Effector memory CD8-positive, alpha-beta T cell (primary cell): ENCODE data around the gene DCAF11.

Experiments
- ATAC-seq: fragments of 150-1000 bp; cut with Tn5 transposase; replicated peaks from 2 replicates; pipeline ENCODE4 v1.10.0; 2021; ENCODE audit warnings: mild to moderate bottlenecking, moderate library complexity
- DNase-seq, 3 experiments: peaks; one replicate each; pipeline ENCODE4 v3.0.0; 2021
- H3K27ac Mint-ChIP-seq, 2 donors: one replicate each; pipeline ENCODE4 v1.8.0; 2022; ENCODE audit warnings: mild to moderate bottlenecking in 2 of 2, mixed read lengths in 2 of 2, moderate library complexity in 2 of 2
- H3K27me3 Mint-ChIP-seq, 2 donors: one replicate each; pipeline ENCODE4 v1.8.0; 2022; ENCODE audit warnings: mixed read lengths in 2 of 2
- H3K36me3 Mint-ChIP-seq: one replicate; pipeline ENCODE4 v1.8.0; 2022; ENCODE audit warnings: mild to moderate bottlenecking, moderate library complexity, mixed read lengths; ENCODE audit not compliant: insufficient read depth
- H3K4me1 Mint-ChIP-seq, 2 donors: one replicate each; pipeline ENCODE4 v1.8.0; 2022; ENCODE audit warnings: low read depth in 2 of 2, mixed read lengths in 2 of 2
- H3K4me3 Mint-ChIP-seq, 2 donors: one replicate each; pipeline ENCODE4 v1.8.0; 2022; ENCODE audit warnings: mild to moderate bottlenecking in 2 of 2, mixed read lengths in 2 of 2, moderate library complexity in 2 of 2
- H3K9me3 Mint-ChIP-seq, 2 donors: one replicate each; pipeline ENCODE4 v1.8.0; 2022; ENCODE audit warnings: mixed read lengths in 2 of 2

The DCAF11 gene

DNA sequence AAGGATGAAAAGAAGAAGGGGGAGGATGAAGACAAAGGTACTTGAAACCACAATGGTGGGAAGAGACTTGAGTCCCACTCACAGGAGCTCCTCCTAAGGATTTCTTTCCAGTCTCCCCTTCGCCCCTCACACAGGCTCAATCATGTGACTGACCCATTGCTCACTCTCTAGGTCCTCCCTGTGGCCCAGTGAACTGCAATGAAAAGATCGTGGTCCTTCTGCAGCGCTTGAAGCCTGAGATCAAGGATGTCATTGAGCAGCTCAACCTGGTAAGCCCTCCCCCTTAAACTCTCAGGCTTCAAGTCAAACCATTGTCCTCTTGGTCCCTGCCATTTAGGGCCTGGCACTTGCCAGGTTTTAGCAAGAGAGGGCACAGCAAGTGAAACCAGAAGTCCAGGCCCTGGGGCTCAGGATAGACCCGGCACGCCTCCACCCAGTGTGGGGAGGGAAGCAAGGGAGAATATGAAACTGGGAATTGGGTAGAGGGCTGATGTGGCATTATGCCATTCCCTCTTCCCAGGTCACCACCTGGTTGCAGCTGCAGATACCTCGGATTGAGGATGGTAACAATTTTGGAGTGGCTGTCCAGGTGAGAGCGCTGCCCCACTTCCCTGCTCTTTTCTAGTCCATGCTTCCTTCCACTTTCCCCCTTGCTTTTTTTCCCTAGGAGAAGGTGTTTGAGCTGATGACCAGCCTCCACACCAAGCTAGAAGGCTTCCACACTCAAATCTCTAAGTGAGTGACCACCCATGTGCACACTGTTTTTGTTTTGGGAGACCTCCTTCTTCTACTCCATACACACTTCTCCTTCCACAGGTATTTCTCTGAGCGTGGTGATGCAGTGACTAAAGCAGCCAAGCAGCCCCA, 23.2 kb downstream of the DCAF11 start:
- no peak for DNase-seq
- Mint-ChIP-seq H3K9me3 (no peaks in the 10 kb centered on the region), H3K27ac (peak overlapping the region in 1 of 2 donors; percentile 87), H3K4me3 (peak overlapping the region; percentile 84 to 96), H3K27me3 (no peaks in the 10 kb centered on the region), H3K4me1 (peaks cover 36 to 44% of the 10 kb centered on the region in 2 donors), H3K36me3 (peaks cover 45% of the 10 kb centered on the region)
- ATAC-seq = no peak

GRCh38 chr14:24138396-24139271, 24.1 kb downstream of the DCAF11 start:
- Mint-ChIP-seq H3K27ac (peak overlapping the region in 1 of 2 donors; percentile 69), H3K4me1 (peaks cover 36 to 46% of the 10 kb centered on the region in 2 donors), H3K27me3 (no peaks in the 10 kb centered on the region), H3K36me3 (peaks cover 48% of the 10 kb centered on the region), H3K9me3 (no peaks in the 10 kb centered on the region), H3K4me3 (peak overlapping the region; percentile 78 to 80)
- DNase-seq (no peak), ATAC-seq (no peak)

- peaks cover 48% of the 10 kb centered on the region for H3K36me3 Mint-ChIP-seq
- H3K4me3 Mint-ChIP-seq = peak overlapping the region; percentile 78 to 80
- H3K9me3 Mint-ChIP-seq = no peaks in the 10 kb centered on the region
- ATAC-seq (no peak), DNase-seq (no peak)
- no peaks in the 10 kb centered on the region for H3K27me3 Mint-ChIP-seq
- H3K27ac Mint-ChIP-seq = peak overlapping the region in 1 of 2 donors; percentile 69
- H3K4me1 Mint-ChIP-seq = peaks cover 41 to 49% of the 10 kb centered on the region in 2 donors
Measured at GRCh38 chr14:24139272-24139934, 24.8 kb downstream of the DCAF11 start.

- Mint-ChIP-seq H3K27ac (peak within 1 kb of the TSS; percentile 73 to 81), H3K4me3 (peak within 1 kb of the TSS; percentile 78 to 80), H3K27me3 (no peaks in the 10 kb centered on the region), H3K36me3 (peaks cover 52% of the 10 kb centered on the region), H3K9me3 (no peaks in the 10 kb centered on the region), H3K4me1 (peaks cover 47 to 53% of the 10 kb centered on the region in 2 donors)
- peak; percentile 86 for ATAC-seq
- DNase-seq = peak; percentile 98 to 99 (median 99)
Measured at GRCh38 chr14:24141097-24141880, 26.7 kb downstream of the DCAF11 start, which contains the start of gene EMC9. Gene EMC9, minus strand, starts transcription at chr14:24141591. Its CDS starts 287 bp downstream, at chr14:24141304.

DNA sequence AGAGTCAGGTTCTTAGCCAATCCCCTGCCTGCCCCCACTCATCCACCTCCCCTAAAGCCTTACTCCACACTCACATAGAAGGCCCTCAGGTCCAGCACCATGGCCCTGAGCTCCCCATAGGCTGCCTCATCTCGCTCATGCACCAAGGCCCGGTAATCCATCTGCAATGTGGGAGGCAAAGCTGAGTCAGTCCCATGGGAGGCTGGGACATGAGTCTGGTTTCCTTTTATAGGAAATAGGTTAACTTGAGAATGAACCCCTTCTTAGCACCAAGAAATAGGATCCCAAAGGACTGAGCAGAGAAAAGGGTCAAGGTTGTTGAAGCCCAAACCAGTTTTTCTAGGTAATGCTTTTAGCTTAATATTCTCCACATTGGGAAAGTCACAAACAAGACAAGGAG, 28.9 kb downstream of the DCAF11 start:
- DNase-seq = no peak
- Mint-ChIP-seq H3K4me3 (peak overlapping the region in 1 of 2 donors; percentile 10), H3K36me3 (peaks cover 34% of the 10 kb centered on the region), H3K27ac (no peak overlapping the region), H3K27me3 (no peaks in the 10 kb centered on the region), H3K9me3 (no peaks in the 10 kb centered on the region), H3K4me1 (peaks cover 45 to 47% of the 10 kb centered on the region in 2 donors)
- ATAC-seq = no peak

DNA sequence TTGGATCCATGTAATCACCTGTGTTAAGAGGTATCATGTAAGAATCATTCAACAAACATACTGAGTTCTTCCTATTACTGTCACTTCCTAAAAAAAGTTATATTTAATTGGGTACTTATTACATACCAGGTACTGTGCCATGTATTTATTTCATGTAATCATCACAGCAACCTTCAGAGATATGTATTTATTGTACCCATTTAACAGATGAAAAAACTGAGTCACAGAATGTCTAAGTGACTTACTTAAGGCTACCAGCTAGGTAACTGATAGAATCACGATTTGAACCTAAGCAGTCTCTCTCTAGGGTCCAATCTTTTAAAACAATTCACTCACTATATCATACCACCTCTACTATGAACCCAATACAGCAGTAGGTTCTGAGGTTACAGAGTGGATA, 29.9 kb downstream of the DCAF11 start:
- ATAC-seq (no peak), DNase-seq (no peak)
- Mint-ChIP-seq H3K4me3 (no peak overlapping the region), H3K27ac (peak overlapping the region in 1 of 2 donors; percentile 46), H3K36me3 (peaks cover 31% of the 10 kb centered on the region), H3K4me1 (peaks cover 42 to 48% of the 10 kb centered on the region in 2 donors), H3K9me3 (no peaks in the 10 kb centered on the region), H3K27me3 (no peaks in the 10 kb centered on the region)

- no peak for DNase-seq
- peaks cover 32% of the 10 kb centered on the region for H3K36me3 Mint-ChIP-seq
- H3K9me3 Mint-ChIP-seq = no peaks in the 10 kb centered on the region
- H3K27me3 Mint-ChIP-seq = no peaks in the 10 kb centered on the region
- peak overlapping the region in 1 of 2 donors; percentile 95 for H3K27ac Mint-ChIP-seq
- H3K4me3 Mint-ChIP-seq = peak overlapping the region; percentile 97 to 98
- H3K4me1 Mint-ChIP-seq = peaks cover 43 to 46% of the 10 kb centered on the region in 2 donors
- ATAC-seq = no peak
Measured at GRCh38 chr14:24145219-24145618, 30.6 kb downstream of the DCAF11 start.

DNA sequence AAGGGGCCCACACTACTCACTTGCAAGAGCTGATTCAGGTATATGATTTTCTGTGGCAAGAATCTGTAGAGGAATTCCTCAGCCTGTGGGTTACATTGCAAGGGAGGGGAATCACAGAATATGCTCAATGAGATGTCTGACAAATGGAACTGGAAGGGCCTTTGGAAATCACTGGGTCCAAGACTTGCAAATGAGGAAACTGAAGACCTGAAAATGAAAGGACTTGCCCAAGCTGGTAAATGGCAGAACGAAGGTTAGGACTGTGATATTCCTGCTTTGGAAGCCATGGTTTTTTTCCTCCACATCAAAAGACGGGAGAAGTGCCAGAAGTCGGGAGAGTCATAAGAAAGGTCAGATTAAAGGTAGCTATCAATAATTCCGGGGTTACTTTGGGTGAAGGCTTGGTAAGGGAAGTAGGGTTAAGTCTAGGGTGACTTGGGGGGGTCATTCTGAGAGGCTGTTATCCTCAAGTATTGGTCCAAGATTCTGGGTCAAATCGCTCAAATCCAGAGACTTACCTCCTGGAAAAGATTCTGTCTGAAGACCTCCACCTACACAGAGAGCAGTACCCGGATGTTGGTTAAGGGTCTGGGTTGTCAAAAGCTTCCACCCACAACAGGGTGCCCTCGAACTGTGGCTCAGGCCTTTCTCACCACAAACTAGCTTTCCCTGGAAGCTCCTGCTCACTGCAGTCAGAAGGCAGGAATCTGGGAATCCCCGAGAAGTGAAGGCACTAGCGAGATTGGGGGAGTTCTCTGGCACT, 31.3 kb downstream of the DCAF11 start:
- Mint-ChIP-seq H3K4me1 (peaks cover 41 to 43% of the 10 kb centered on the region in 2 donors), H3K27ac (peak overlapping the region; percentile 89 to 95), H3K36me3 (peaks cover 32% of the 10 kb centered on the region), H3K9me3 (no peaks in the 10 kb centered on the region), H3K27me3 (no peaks in the 10 kb centered on the region), H3K4me3 (peak overlapping the region; percentile 97 to 98)
- DNase-seq = no peak
- ATAC-seq = no peak

DNA sequence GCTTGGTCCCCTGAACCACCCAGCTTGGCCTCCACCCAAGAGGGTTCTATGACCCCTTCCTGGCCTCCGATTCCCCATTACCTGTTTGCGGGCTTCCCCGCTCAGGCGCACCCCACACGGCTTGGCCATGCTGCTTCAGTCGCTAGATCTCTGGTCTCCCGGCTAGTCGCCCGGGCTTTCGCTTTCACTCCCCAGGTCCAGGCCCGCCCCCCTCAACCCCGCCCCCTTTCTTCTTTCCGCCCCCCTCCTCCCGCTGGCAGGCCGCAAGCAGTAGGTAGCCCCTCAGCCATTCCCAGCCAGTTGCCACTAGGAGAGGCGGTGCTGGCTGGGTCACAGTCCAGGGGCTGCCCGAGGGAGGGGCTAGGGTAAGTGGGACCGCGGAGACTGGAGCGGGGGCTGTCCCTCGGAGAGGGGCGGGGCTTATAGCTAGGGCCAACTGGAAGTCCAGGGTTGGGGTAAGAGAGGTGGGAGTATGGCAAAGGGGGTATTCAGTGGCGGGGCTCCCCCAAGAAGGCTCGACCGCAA, 31.9 kb downstream of the DCAF11 start, which contains the start of gene PSME2:
Gene PSME2, minus strand, starts transcription at position 158 of the 525 bp plus-strand sequence. Its CDS starts 29 bp downstream, at position 129.
- ATAC-seq (peak; percentile 55), DNase-seq (peak; percentile 79 to 84 (median 80))
- Mint-ChIP-seq H3K36me3 (peaks cover 35% of the 10 kb centered on the region), H3K4me3 (peak within 1 kb of the TSS; percentile 97 to 98), H3K9me3 (no peaks in the 10 kb centered on the region), H3K27ac (peak within 1 kb of the TSS; percentile 89 to 95), H3K27me3 (no peaks in the 10 kb centered on the region), H3K4me1 (peaks cover 40 to 42% of the 10 kb centered on the region in 2 donors)

DNA sequence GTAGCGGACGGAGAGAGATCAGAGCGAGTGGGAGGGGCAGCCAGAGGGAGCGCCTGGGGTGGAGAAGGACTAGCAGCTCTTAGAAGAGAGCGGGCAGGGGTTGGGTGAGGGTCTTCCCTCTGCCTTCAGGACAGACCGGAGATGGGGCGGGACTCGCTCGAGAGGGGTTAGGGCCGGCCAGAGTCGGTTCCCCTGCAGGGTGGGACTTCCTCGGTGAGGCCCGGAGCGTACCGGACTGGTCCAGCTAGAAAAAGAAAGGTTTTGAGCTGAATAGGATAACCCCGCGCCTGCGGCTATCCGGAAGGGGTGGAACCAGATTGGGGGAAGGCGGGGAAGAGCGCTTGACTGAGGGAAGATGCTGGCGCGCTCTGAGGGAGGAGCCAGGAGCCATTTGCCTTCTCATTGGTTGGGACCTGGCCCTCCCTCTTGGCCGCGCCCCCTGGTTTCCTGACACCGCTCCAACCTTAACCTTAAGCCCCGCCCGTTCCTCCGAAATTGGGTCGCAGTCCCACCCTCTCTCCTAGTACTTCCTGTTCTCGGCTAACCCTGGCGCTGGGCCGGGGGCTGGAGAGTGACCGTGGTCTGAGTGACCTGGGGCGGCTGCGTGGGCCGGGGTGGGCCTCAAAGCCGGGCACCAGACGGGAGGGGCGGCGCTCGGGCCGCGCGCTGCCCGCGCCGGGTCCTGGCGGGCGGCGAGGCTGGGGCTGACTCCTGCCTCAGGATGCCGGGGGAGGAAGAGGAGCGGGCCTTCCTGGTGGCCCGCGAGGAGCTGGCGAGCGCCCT, 32.6 kb downstream of the DCAF11 start, which contains the start of gene RNF31:
Gene RNF31, plus strand, starts transcription at position 521 of the 783 bp plus-strand sequence. Its CDS starts 201 bp downstream, at position 722.
- Mint-ChIP-seq H3K4me3 (peak within 1 kb of the TSS; percentile 97 to 98), H3K36me3 (peaks cover 36% of the 10 kb centered on the region), H3K4me1 (peaks cover 37 to 38% of the 10 kb centered on the region in 2 donors), H3K9me3 (no peaks in the 10 kb centered on the region), H3K27ac (peak within 1 kb of the TSS; percentile 89 to 95), H3K27me3 (no peaks in the 10 kb centered on the region)
- peak; percentile 94 to 97 (median 95) for DNase-seq
- peak; percentile 86 for ATAC-seq
